ENCODE results near the gene SPP1. TPM values are rescaled to one million over a fixed set of nuclear protein-coding genes. Genes with fewer than 3 reads are reported as not detected.
A peak's percentile ranks its signal among the peaks of the same experiment; 100 is the strongest.

SPP1 gene
- total RNA-seq, 1 experiment from 2014 or later, result not detected

GRCh38 chr4:87983996-87984395 lies 8.5 kb downstream of the SPP1 start:
- H4K20me1 ChIP-seq (ENCODE audit: low read length), result no peaks in the 10 kb centered on the region
- H3K9me3 ChIP-seq (ENCODE audit: low read length), result no peaks in the 10 kb centered on the region
- DNase-seq (no peak), ATAC-seq (no peak)
- no peaks in the 10 kb centered on the region for H3F3A ChIP-seq (ENCODE audit: low read length, unreplicated experiment)
- TF ChIP-seq EZH2 (IDR thresholded peaks at IDR 0.05; ENCODE audit: low read length, unreplicated experiment), result no peak
- TF ChIP-seq CTCF (conservative IDR thresholded peaks at IDR 0.05; ENCODE audit: low read depth, low read length), result no peak
- TF ChIP-seq EZH2phosphoT487 (IDR thresholded peaks at IDR 0.05; ENCODE audit: borderline replicate concordance, low read length), result no peak
- H3K9ac ChIP-seq (ENCODE audit: low read length), result no peak overlapping the region
- no peak overlapping the region for H3K4me3 ChIP-seq (ENCODE audit: low read length)
- no peak overlapping the region for H3K4me2 ChIP-seq (ENCODE audit: low read length)
- BruUV-seq (replicated peaks), result no TSS peak
- POLR2A ChIA-PET (ENCODE audit: unreplicated experiment), result no interaction called here
- CTCF ChIA-PET, result no interaction called here
- intact Hi-C loops (cut with micrococcal nuclease), result no loop called here
- H3K9me2 ChIP-seq (replicated peaks; ENCODE audit: low read length), result no peaks in the 10 kb centered on the region
- no peak overlapping the region for H3K27ac ChIP-seq (ENCODE audit: low read length)
- no peaks in the 10 kb centered on the region for H3K36me3 ChIP-seq (ENCODE audit: low read depth, low read length)
- H3K79me2 ChIP-seq (ENCODE audit: low read length), result no peaks in the 10 kb centered on the region
- H3K4me1 ChIP-seq (ENCODE audit: insufficient read depth, low read length), result no peaks in the 10 kb centered on the region
- H2AFZ ChIP-seq (ENCODE audit: low read length), result no peak overlapping the region
- no peaks in the 10 kb centered on the region for H3K27me3 ChIP-seq (ENCODE audit: low read length)

GRCh38 chr4:87985097-87985886 lies 9.8 kb downstream of the SPP1 start:
- Histone ChIP-seq H3K9ac (ENCODE audit: low read length) (no peak overlapping the region), H3K4me1 (ENCODE audit: insufficient read depth, low read length) (no peaks in the 10 kb centered on the region), H2AFZ (ENCODE audit: low read length) (no peak overlapping the region), H3K4me2 (ENCODE audit: low read length) (no peak overlapping the region), H3K27me3 (ENCODE audit: low read length) (no peaks in the 10 kb centered on the region), H3K9me2 (replicated peaks; ENCODE audit: low read length) (no peaks in the 10 kb centered on the region), H3K36me3 (ENCODE audit: low read depth, low read length) (no peaks in the 10 kb centered on the region), H3K4me3 (ENCODE audit: low read length) (no peak overlapping the region), H3F3A (ENCODE audit: low read length, unreplicated experiment) (no peaks in the 10 kb centered on the region), H4K20me1 (ENCODE audit: low read length) (no peaks in the 10 kb centered on the region), H3K27ac (ENCODE audit: low read length) (no peak overlapping the region), H3K9me3 (ENCODE audit: low read length) (no peaks in the 10 kb centered on the region), H3K79me2 (ENCODE audit: low read length) (no peaks in the 10 kb centered on the region)
- peak; percentile 99 for ATAC-seq
- no peak for TF ChIP-seq EZH2phosphoT487 (IDR thresholded peaks at IDR 0.05; ENCODE audit: borderline replicate concordance, low read length)
- TF ChIP-seq CTCF (conservative IDR thresholded peaks at IDR 0.05; ENCODE audit: low read depth, low read length), result peak; percentile 74
- TF ChIP-seq EZH2 (IDR thresholded peaks at IDR 0.05; ENCODE audit: low read length, unreplicated experiment), result no peak
- no TSS peak for BruUV-seq (replicated peaks)
- intact Hi-C loops (cut with micrococcal nuclease), result loop anchor here (5.0 kb wide), 1 partner anchor 133 kb away; no protein-coding TSS in a partner anchor
- ChIA-PET CTCF (interaction anchor here (0.5 to 0.6 kb wide), 3 partner anchors 121 to 292 kb away, joined by 3 to 6 read pairs (median 3); no protein-coding TSS in a partner anchor), POLR2A (ENCODE audit: unreplicated experiment) (no interaction called here)
- peak; percentile 74 for DNase-seq

- ChIA-PET CTCF (no interaction called here), POLR2A (ENCODE audit: unreplicated experiment) (no interaction called here)
- H4K20me1 ChIP-seq (ENCODE audit: low read length), result no peaks in the 10 kb centered on the region
- TF ChIP-seq EZH2 (IDR thresholded peaks at IDR 0.05; ENCODE audit: low read length, unreplicated experiment), result no peak
- TF ChIP-seq CTCF (conservative IDR thresholded peaks at IDR 0.05; ENCODE audit: low read depth, low read length), result peak; percentile 8; the same call in 1 of the 2 replicates
- TF ChIP-seq EZH2phosphoT487 (IDR thresholded peaks at IDR 0.05; ENCODE audit: borderline replicate concordance, low read length), result no peak
- H3K4me3 ChIP-seq (ENCODE audit: low read length), result no peak overlapping the region
- no peaks in the 10 kb centered on the region for H3K4me1 ChIP-seq (ENCODE audit: insufficient read depth, low read length)
- H3K9me2 ChIP-seq (replicated peaks; ENCODE audit: low read length), result no peaks in the 10 kb centered on the region
- H3K27me3 ChIP-seq (ENCODE audit: low read length), result no peaks in the 10 kb centered on the region
- H2AFZ ChIP-seq (ENCODE audit: low read length), result no peak overlapping the region
- no peak overlapping the region for H3K4me2 ChIP-seq (ENCODE audit: low read length)
- no TSS peak for BruUV-seq (replicated peaks)
- ATAC-seq (no peak), DNase-seq (no peak)
- no peaks in the 10 kb centered on the region for H3K79me2 ChIP-seq (ENCODE audit: low read length)
- intact Hi-C loops (cut with micrococcal nuclease), result loop anchor here (5.0 kb wide), 1 partner anchor 134 kb away; no protein-coding TSS in a partner anchor
- no peak overlapping the region for H3K27ac ChIP-seq (ENCODE audit: low read length)
- H3K9ac ChIP-seq (ENCODE audit: low read length), result no peak overlapping the region
- H3F3A ChIP-seq (ENCODE audit: low read length, unreplicated experiment), result no peaks in the 10 kb centered on the region
- no peaks in the 10 kb centered on the region for H3K9me3 ChIP-seq (ENCODE audit: low read length)
- H3K36me3 ChIP-seq (ENCODE audit: low read depth, low read length), result no peaks in the 10 kb centered on the region
Observed at GRCh38 chr4:87985887-87986200, 10.3 kb downstream of the SPP1 start.
